K562 (cell line): ENCODE data around the gene GPER1. TPM values are rescaled to one million over a fixed set of nuclear protein-coding genes. Genes with fewer than 3 reads are reported as not detected.
A peak's percentile ranks its signal among the peaks of the same experiment; 100 is the strongest.
"Not testable (repeated sequence)": the region's sequence is repeated elsewhere in the genome, so short reads cannot be mapped to it uniquely, and the experiment has no call there.

Source experiments
- ATAC-seq: fragments of 200-7000 bp; cut with Tn5 transposase; 3 replicates; pipeline ENCODE4 v1.9.1; 2020; ENCODE audit warnings: moderate library complexity
- BruUV-seq: library from RNA; stranded (reverse); fragments of 400-500 nt; replicated peaks from 2 replicates; lab custom pipeline; 2021; lab: Mats Ljungman, UMichigan
- CTCF ChIA-PET: fragments of 300-600 bp; formaldehyde crosslinking; extraction: SDS; loops from one replicate; lab custom pipeline; 2021; ENCODE audit warnings: low intra/inter-chr PET ratio; lab: Yijun Ruan, JAX
- POLR2A ChIA-PET: fragments of 300-600, 350-650 bp; sonication (Branson Sonifier 250); formaldehyde crosslinking; extraction: SDS; loops from one replicate; lab custom pipeline; 2021; ENCODE audit warnings: antibody characterized with exemption, inconsistent platforms; lab: Yijun Ruan, JAX
- DNase-seq, 4 experiments: peaks; one replicate each; pipeline versions ENCODE4 v3.0.0 to v3.0.0-alpha.2; 2011 to 2018; ENCODE audit warnings: low spot score in 3 of 4, mixed read lengths in 3 of 4; ENCODE audit errors: extremely low read depth in 1 of 4
- FAIRE-seq: peaks from 2 replicates; lab custom pipeline; 2011; peaks lifted over from hg19 to GRCh38; lab: Jason Lieb, UNC
- H2AFZ ChIP-seq: 2 replicates; pipeline ENCODE4 v1.6.0; 2011; ENCODE audit warnings: low read depth, low read length, control low read depth, inconsistent platforms
- H3K27ac ChIP-seq: fragments of 200-600 bp; 3 replicates; pipeline ENCODE4 v1.8.0; 2011; ENCODE audit warnings: low read depth, mild to moderate bottlenecking, control low read depth, inconsistent platforms, low read length, moderate library complexity, mixed read lengths; ENCODE audit errors: extremely low read depth
- H3K27me3 ChIP-seq, 2 experiments: fragments of 300-600 bp in 1 of 2; 2 replicates in 1 of 2; 3 replicates in 1 of 2; pipeline versions ENCODE4 v1.6.0 to v1.8.0; 2011; ENCODE audit warnings: inconsistent platforms in 2 of 2, low read length in 2 of 2, mild to moderate bottlenecking in 1 of 2, mixed read lengths in 1 of 2, moderate library complexity in 1 of 2; ENCODE audit not compliant: control insufficient read depth in 2 of 2, insufficient read depth in 2 of 2
- H3K36me3 ChIP-seq: fragments of 300-600 bp; 3 replicates; pipeline ENCODE4 v1.8.0; 2011; ENCODE audit warnings: mild to moderate bottlenecking, low read length, inconsistent platforms; ENCODE audit not compliant: control insufficient read depth, insufficient read depth
- H3K4me1 ChIP-seq, 2 experiments: fragments of 200-600 bp in 1 of 2; replicated peaks in 1 of 2; 2 replicates in 1 of 2; 3 replicates in 1 of 2; pipeline versions ENCODE4 v1.5.1 to v1.8.0; 2011; ENCODE audit warnings: inconsistent platforms in 2 of 2, low read length in 2 of 2, mild to moderate bottlenecking in 1 of 2, mixed read lengths in 1 of 2, moderate library complexity in 1 of 2; ENCODE audit not compliant: control insufficient read depth in 2 of 2, insufficient read depth in 2 of 2
- H3K4me2 ChIP-seq: 2 replicates; pipeline ENCODE4 v1.6.1; 2011; ENCODE audit warnings: low read length, control low read depth, inconsistent platforms, mixed read lengths; ENCODE audit not compliant: insufficient read depth
- H3K4me3 ChIP-seq: fragments of 200-600 bp; sonication (generic), shearing (Covaris generic); 2 replicates; pipeline ENCODE4 v1.5.1; 2016; ENCODE audit warnings: control low read depth, inconsistent platforms
- H3K79me2 ChIP-seq: fragments of 200-600 bp; 3 replicates; pipeline ENCODE4 v1.8.0; 2011; ENCODE audit warnings: low read length, inconsistent platforms; ENCODE audit not compliant: control insufficient read depth, insufficient read depth
- H3K9ac ChIP-seq, 2 experiments: 2 replicates each; pipeline versions ENCODE4 v1.6.0 to v1.6.1; 2011; ENCODE audit warnings: low read depth in 2 of 2, low read length in 2 of 2, control low read depth in 1 of 2, inconsistent platforms in 1 of 2, mild to moderate bottlenecking in 1 of 2, mixed read lengths in 1 of 2; ENCODE audit not compliant: insufficient read depth in 1 of 2
- H3K9me1 ChIP-seq: one replicate; pipeline ENCODE4 v1.6.0; 2011; ENCODE audit warnings: inconsistent platforms, mild to moderate bottlenecking, low read length, moderate library complexity; ENCODE audit not compliant: control insufficient read depth, insufficient read depth
- H3K9me3 ChIP-seq: replicated peaks from 2 replicates; pipeline ENCODE4 v1.5.1; 2011; ENCODE audit warnings: low read depth, low read length, inconsistent platforms; ENCODE audit not compliant: control insufficient read depth, insufficient read depth
- H4K20me1 ChIP-seq: replicated peaks from 2 replicates; pipeline ENCODE4 v1.6.1; 2011; ENCODE audit warnings: low read length, inconsistent platforms, mixed read lengths; ENCODE audit not compliant: control insufficient read depth, insufficient read depth
- BRF2 ChIP-seq: IDR thresholded peaks from 3 replicates; pipeline ENCODE4 v1.6.1; 2011; ENCODE audit warnings: borderline replicate concordance, mild to moderate bottlenecking; ENCODE audit not compliant: insufficient read length, insufficient read depth
- CHD1 ChIP-seq: fragments of 200-600 bp; sonication (generic); IDR thresholded peaks from one replicate; pipeline ENCODE4 v1.6.1; 2012; ENCODE audit warnings: mild to moderate bottlenecking, moderate library complexity, low read length, inconsistent platforms
- CXXC5 ChIP-seq: fragments of 250-450 bp; sonication (Bioruptor Pico); IDR thresholded peaks from 2 replicates; pipeline ENCODE4 v1.8.0; 2022; ENCODE audit warnings: inconsistent platforms, mild to moderate bottlenecking, moderate library complexity
- HDGF ChIP-seq: fragments of 450-650 bp; IDR thresholded peaks from 2 replicates; pipeline ENCODE4 v1.6.1; 2016
- PATZ1 ChIP-seq: fragments of 250-450 bp; sonication (Bioruptor Pico); IDR thresholded peaks from 2 replicates; pipeline ENCODE4 v1.5.0; 2020; ENCODE audit warnings: mild to moderate bottlenecking, borderline replicate concordance
- PHB2 ChIP-seq: fragments of 450-650 bp; IDR thresholded peaks from 2 replicates; pipeline ENCODE4 v1.6.1; 2017; ENCODE audit warnings: low read depth
- ZBTB7A ChIP-seq: IDR thresholded peaks from 2 replicates; pipeline ENCODE4 v1.6.1; 2011; ENCODE audit warnings: low read depth, mild to moderate bottlenecking, low read length, moderate library complexity, borderline replicate concordance; ENCODE audit not compliant: control insufficient read depth
- WGBS: fragments of 100-300 bp; shearing (Covaris generic); methylation state at CpG from one replicate; pipeline ENCODE4 v1.1.6; 2016; ENCODE audit warnings: low coverage, mixed read lengths; ENCODE audit not compliant: insufficient coverage; ENCODE audit errors: missing lambda C conversion rate; 5-methylcytosine and 5-hydroxymethylcytosine counted together
- in situ Hi-C: fragments of 300-500 bp; cut with MboI; formaldehyde crosslinking; loops from 4 replicates; pipeline ENCODE4 v1.15.0; 2018; ENCODE audit warnings: inconsistent platforms, mixed read lengths
- intact Hi-C: fragments of 100-400 bp; cut with micrococcal nuclease; formaldehyde crosslinking; loops from 2 replicates; pipeline ENCODE4 v1.14.2; 2022
- polyA plus RNA-seq, 8 experiments: library from polyadenylated mRNA; depleted of rRNA in 4 of 8; stranded (reverse) in 5 of 8; unstranded in 3 of 8; fragments of >200 nt; fragmentation: Nextera tagmentation in 2 of 8; fragmentation: Illumina TruSeq in 1 of 8; extraction: Ambion mirVana in 2 of 8; extraction: Trizol in 1 of 8; gene quantifications; 2 replicates each; pipeline versions ENCODE4 v1.2.1 to v1.2.3, GENCODE V29; 2011 to 2014; ENCODE audit warnings: inconsistent platforms in 1 of 8, missing spikeins in 1 of 8
- total RNA-seq, 7 experiments: library from RNA; depleted of rRNA in 6 of 7; stranded (reverse); fragments of >200 nt in 6 of 7; fragmentation: Illumina TruSeq in 2 of 7; extraction: Trizol in 2 of 7; gene quantifications; 2 replicates each; pipeline versions ENCODE4 v1.2.1 to v1.2.3, GENCODE V29; 2011 to 2021; ENCODE audit warnings: low replicate concordance in 1 of 7
- TF ChIP-seq, protein P1 (sequence below), 2 experiments: fragments of 250-450 bp in 1 of 2; fragments of 450-650 bp in 1 of 2; sonication (Bioruptor Pico) in 1 of 2; IDR thresholded peaks; 2 replicates each; pipeline versions ENCODE4 v1.6.1 to v1.8.0; 2016 to 2021; ENCODE audit warnings: mild to moderate bottlenecking in 2 of 2, moderate library complexity in 2 of 2, missing compliant biosample characterization in 1 of 2, missing genetic modification characterization in 1 of 2
- TF ChIP-seq, protein P2 (sequence below): sonication (generic); formaldehyde crosslinking; IDR thresholded peaks from 2 replicates; pipeline ENCODE4 v1.8.0; 2022; ENCODE audit warnings: missing genetic modification reagents, mild to moderate bottlenecking, moderate library complexity, borderline replicate concordance

The GPER1 gene
- total and polyA plus RNA-seq, 9 of the 15 experiments (the other 6 are each of a cell fraction or from before 2014, with no cell fraction given): 0.04 to 0.09 (median 0.08) TPM; not detected in 6

- H3K27ac ChIP-seq, H3K9ac ChIP-seq, H3K4me2 ChIP-seq, H2AFZ ChIP-seq, CTCF ChIA-PET, FAIRE-seq, H3K4me3 ChIP-seq, H3K27me3 ChIP-seq, BruUV-seq, in situ Hi-C loops, H3K9me1 ChIP-seq, intact Hi-C loops, DNase-seq, H3K36me3 ChIP-seq, ATAC-seq, H3K9me3 ChIP-seq, H4K20me1 ChIP-seq: not testable (repeated sequence)
- 50% methylated on average over 1 of the region's 1 CpG for WGBS
- Histone ChIP-seq H3K79me2 (peaks cover 27% of the 10 kb centered on the region; the same call in 2 of the 3 replicates), H3K4me1 (peaks cover 38 to 46% of the 10 kb centered on the region in 2 experiments)
- POLR2A ChIA-PET: interaction anchor here (0.6 to 3.1 kb wide), 3 partner anchors 9 to 43 kb away, joined by 3 to 13 read pairs (median 3); no protein-coding TSS in a partner anchor
These were observed 47.7 kb upstream of the GPER1 start for GRCh38 chr7:1040233-1040632.

- POLR2A ChIA-PET: interaction anchor here (0.6 to 3.1 kb wide), 4 partner anchors 10 to 44 kb away, joined by 3 to 13 read pairs (median 3); no protein-coding TSS in a partner anchor
- H3K27ac ChIP-seq: 0 out of 3 replicates have a peak overlapping the region, but pooled peaks have one; percentile 28
- no TSS peak for BruUV-seq
- TF ChIP-seq CXXC5 (CRISPR knock-in tag): 0 out of 2 replicates have a peak, but pooled peaks have one; percentile 36
- TF ChIP-seq, protein P1, sequence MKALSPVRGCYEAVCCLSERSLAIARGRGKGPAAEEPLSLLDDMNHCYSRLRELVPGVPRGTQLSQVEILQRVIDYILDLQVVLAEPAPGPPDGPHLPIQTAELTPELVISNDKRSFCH (CRISPR knock-in tag; IDR thresholded peaks at IDR 0.05): no peak
- TF ChIP-seq, protein P1 (tag; IDR thresholded peaks at IDR 0.05): no peak
- TF ChIP-seq CHD1: no peak
- no peak for TF ChIP-seq PHB2
- TF ChIP-seq ZBTB7A: no peak
- no peak for TF ChIP-seq PATZ1 (CRISPR knock-in tag)
- no peak for TF ChIP-seq BRF2
- TF ChIP-seq, protein P2, sequence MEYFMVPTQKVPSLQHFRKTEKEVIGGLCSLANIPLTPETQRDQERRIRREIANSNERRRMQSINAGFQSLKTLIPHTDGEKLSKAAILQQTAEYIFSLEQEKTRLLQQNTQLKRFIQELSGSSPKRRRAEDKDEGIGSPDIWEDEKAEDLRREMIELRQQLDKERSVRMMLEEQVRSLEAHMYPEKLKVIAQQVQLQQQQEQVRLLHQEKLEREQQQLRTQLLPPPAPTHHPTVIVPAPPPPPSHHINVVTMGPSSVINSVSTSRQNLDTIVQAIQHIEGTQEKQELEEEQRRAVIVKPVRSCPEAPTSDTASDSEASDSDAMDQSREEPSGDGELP (CRISPR knock-in tag): peak; percentile 80
- TF ChIP-seq HDGF: no peak
These were observed 47.1 kb upstream of the GPER1 start for GRCh38 chr7:1040790-1041189.

More at GRCh38 chr7:1040790-1041189, 47.1 kb upstream of the GPER1 start:
- H3K4me3 ChIP-seq: no peak overlapping the region
- CTCF ChIA-PET: no interaction called here
- peaks cover 43 to 51% of the 10 kb centered on the region in 2 experiments for H3K4me1 ChIP-seq
- DNase-seq (peak in 2 of 4 experiments; percentile 37 to 52), ATAC-seq (peak; percentile 13), FAIRE-seq (no peak)
- in situ Hi-C loops (no loop called here), intact Hi-C loops (no loop called here)
- H2AFZ ChIP-seq: peak overlapping the region; percentile 67; the same call in 1 of the 2 replicates
- no peaks in the 10 kb centered on the region for H3K9me3 ChIP-seq
- H3K36me3 ChIP-seq: peaks cover 3% of the 10 kb centered on the region; the same call in 1 of the 3 replicates
- H4K20me1 ChIP-seq: no peaks in the 10 kb centered on the region
- no peaks in the 10 kb centered on the region for H3K9me1 ChIP-seq
- WGBS: 30% methylated on average over 15 of the region's 16 CpGs
- H3K27me3 ChIP-seq: no peaks in the 10 kb centered on the region
- peaks cover 28% of the 10 kb centered on the region; the same call in 2 of the 3 replicates for H3K79me2 ChIP-seq
- peak overlapping the region; percentile 35; the same call in 1 of the 2 replicates for H3K4me2 ChIP-seq
- peak overlapping the region in 1 of 2 experiments; percentile 79; a peak in 2 of 4 replicates for H3K9ac ChIP-seq
